GM12864 (cell line): ENCODE data around the gene MYL12B.

Experiments
- DNase-seq: peaks from one replicate; pipeline ENCODE4 v3.0.0-alpha.2; 2011; ENCODE audit warnings: low read depth
- H3K4me3 ChIP-seq: 2 replicates; pipeline ENCODE4 v1.5.1; 2011; ENCODE audit warnings: mild to moderate bottlenecking, low read depth, low read length, control low read depth
- CTCF ChIP-seq: IDR thresholded peaks from 2 replicates; pipeline ENCODE4 v1.5.1; 2011; ENCODE audit warnings: low read depth, mild to moderate bottlenecking, moderate library complexity, low read length, control low read depth, inconsistent platforms; ENCODE audit errors: missing control alignments

MYL12B gene

GRCh38 chr18:3236470-3236869 is 25.5 kb upstream of the MYL12B start:
- no peak overlapping the region for H3K4me3 ChIP-seq
- no peak for TF ChIP-seq CTCF
- DNase-seq, result no peak

GRCh38 chr18:3238742-3239141 is 23.2 kb upstream of the MYL12B start:
- no peak for DNase-seq
- peak; percentile 2 for TF ChIP-seq CTCF

GRCh38 chr18:3245185-3245564 is 16.8 kb upstream of the MYL12B start:
- peak overlapping the region; percentile 92 for H3K4me3 ChIP-seq
- TF ChIP-seq CTCF, result no peak
- DNase-seq, result no peak

More at GRCh38 chr18:3238742-3239141, 23.2 kb upstream of the MYL12B start:
- H3K4me3 ChIP-seq, result no peak overlapping the region

- H3K4me3 ChIP-seq, result peak overlapping the region; percentile 92
- peak; percentile 79 for DNase-seq
- TF ChIP-seq CTCF, result peak; percentile 98
These were observed 15.9 kb upstream of the MYL12B start for GRCh38 chr18:3245853-3246634.

GRCh38 chr18:3246635-3247239 is 15.2 kb upstream of the MYL12B start:
- H3K4me3 ChIP-seq, result peak overlapping the region; percentile 92
- DNase-seq, result no peak

GRCh38 chr18:3247240-3248061 is 14.5 kb upstream of the MYL12B start, which contains the start of gene MYL12A:
MYL12A (plus strand) TSS chr18:3247801; CDS start chr18:3253248, 5,447 bp downstream.
- TF ChIP-seq CTCF, result no peak
- peak; percentile 97 for DNase-seq
- peak within 1 kb of the TSS; percentile 92 for H3K4me3 ChIP-seq

More at GRCh38 chr18:3246635-3247239, 15.2 kb upstream of the MYL12B start:
- TF ChIP-seq CTCF, result no peak
